WTC11 (cell line): ENCODE results near the gene OR51B5. TPM values are rescaled to one million over a fixed set of nuclear protein-coding genes. Genes with fewer than 3 reads are reported as not detected.

Source experiments
- ATAC-seq: fragments of 200-7000 bp; cut with Tn5 transposase; 2 replicates; pipeline ENCODE4 v1.10.0; 2021; ENCODE audit warnings: mild to moderate bottlenecking, moderate library complexity
- CTCF ChIA-PET: fragments of 300-600 bp; sonication (Branson Sonifier 250); formaldehyde crosslinking; loops from one replicate; lab custom pipeline; 2021; ENCODE audit warnings: antibody characterized with exemption; lab: Charles Lee
- POLR2A ChIA-PET: fragments of 350-600 bp; sonication (Branson Sonifier 250); formaldehyde crosslinking; loops from one replicate; lab custom pipeline; 2021; ENCODE audit warnings: antibody characterized with exemption; lab: Charles Lee
- DNase-seq: peaks from one replicate; pipeline ENCODE4 v3.0.0; 2021; ENCODE audit warnings: low spot score
- H3K27ac Mint-ChIP-seq: 2 replicates; pipeline ENCODE4 v1.8.0; 2021; ENCODE audit warnings: mixed read lengths
- H3K27me3 Mint-ChIP-seq: 2 replicates; pipeline ENCODE4 v1.8.0; 2021; ENCODE audit warnings: low read depth, mild to moderate bottlenecking, moderate library complexity, mixed read lengths
- H3K36me3 Mint-ChIP-seq: 2 replicates; pipeline ENCODE4 v1.8.0; 2021; ENCODE audit warnings: mixed read lengths
- H3K4me1 Mint-ChIP-seq: 2 replicates; pipeline ENCODE4 v1.8.0; 2022; ENCODE audit warnings: mixed read lengths
- H3K4me3 Mint-ChIP-seq: 2 replicates; pipeline ENCODE4 v1.8.0; 2021; ENCODE audit warnings: mild to moderate bottlenecking, moderate library complexity, mixed read lengths
- H3K9me3 Mint-ChIP-seq: 2 replicates; pipeline ENCODE4 v1.8.0; 2021; ENCODE audit warnings: mixed read lengths
- ELF4 ChIP-seq: sonication (generic); formaldehyde crosslinking; IDR thresholded peaks from 2 replicates; pipeline ENCODE4 v1.8.1; 2022; ENCODE audit warnings: low read depth, mild to moderate bottlenecking, moderate library complexity, missing genetic modification reagents
- EMX1 ChIP-seq: fragments of 250-450 bp; sonication (Bioruptor Pico); IDR thresholded peaks from 2 replicates; pipeline ENCODE4 v1.8.0; 2021; ENCODE audit warnings: mild to moderate bottlenecking
- MXD4 ChIP-seq: fragments of 250-450 bp; sonication (Bioruptor Pico); IDR thresholded peaks from 2 replicates; pipeline ENCODE4 v1.8.0; 2021; ENCODE audit warnings: mild to moderate bottlenecking, moderate library complexity, borderline replicate concordance
- MYBL2 ChIP-seq: sonication (generic); formaldehyde crosslinking; IDR thresholded peaks from 2 replicates; pipeline ENCODE4 v1.8.1; 2023; ENCODE audit warnings: mild to moderate bottlenecking, moderate library complexity, missing genetic modification reagents
- NR2C2 ChIP-seq: sonication (generic); formaldehyde crosslinking; IDR thresholded peaks from 2 replicates; pipeline ENCODE4 v1.8.0; 2022; ENCODE audit warnings: mild to moderate bottlenecking, missing genetic modification reagents
- NR3C1 ChIP-seq: sonication (generic); formaldehyde crosslinking; conservative IDR thresholded peaks from 2 replicates; pipeline ENCODE4 v1.8.1; 2023; ENCODE audit warnings: low read depth, mild to moderate bottlenecking, missing genetic modification reagents
- PRRX2 ChIP-seq: fragments of 250-450 bp; sonication (Bioruptor Pico); IDR thresholded peaks from 2 replicates; pipeline ENCODE4 v1.8.0; 2021; ENCODE audit warnings: mild to moderate bottlenecking
- TEAD4 ChIP-seq: sonication (generic); formaldehyde crosslinking; IDR thresholded peaks from 2 replicates; pipeline ENCODE4 v1.8.0; 2022; ENCODE audit warnings: mild to moderate bottlenecking, missing genetic modification reagents
- ZNF138 ChIP-seq: sonication (generic); formaldehyde crosslinking; conservative IDR thresholded peaks from 2 replicates; pipeline ENCODE4 v1.8.1; 2022; ENCODE audit warnings: mild to moderate bottlenecking, moderate library complexity, missing genetic modification reagents
- ZNF317 ChIP-seq: sonication (generic); formaldehyde crosslinking; IDR thresholded peaks from 2 replicates; pipeline ENCODE4 v1.8.1; 2023; ENCODE audit warnings: low read depth, mild to moderate bottlenecking, moderate library complexity, missing genetic modification reagents, borderline replicate concordance
- ZNF396 ChIP-seq: fragments of 250-450 bp; sonication (Bioruptor Pico); IDR thresholded peaks from 2 replicates; pipeline ENCODE4 v1.8.0; 2021; ENCODE audit warnings: mild to moderate bottlenecking, moderate library complexity, borderline replicate concordance
- total RNA-seq: library from RNA; stranded (reverse); gene quantifications from 3 replicates; pipeline ENCODE4 v1.2.3, GENCODE V29; 2021
- TF ChIP-seq, protein P1 (sequence below): fragments of 250-450 bp; sonication (Bioruptor Pico); IDR thresholded peaks from 2 replicates; pipeline ENCODE4 v2.1.2; 2022; ENCODE audit warnings: mild to moderate bottlenecking, moderate library complexity
- TF ChIP-seq, protein P2 (sequence below): fragments of 250-450 bp; sonication (Bioruptor Pico); conservative IDR thresholded peaks from 2 replicates; pipeline ENCODE4 v1.9.0; 2021; ENCODE audit warnings: mild to moderate bottlenecking
- TF ChIP-seq, protein P3 (sequence below): sonication (generic); formaldehyde crosslinking; IDR thresholded peaks from 2 replicates; pipeline ENCODE4 v1.8.0; 2022; ENCODE audit warnings: mild to moderate bottlenecking, missing genetic modification reagents

Gene OR51B5
- total RNA-seq, 1 experiment from 2014 or later, result 0.26 TPM

DNA sequence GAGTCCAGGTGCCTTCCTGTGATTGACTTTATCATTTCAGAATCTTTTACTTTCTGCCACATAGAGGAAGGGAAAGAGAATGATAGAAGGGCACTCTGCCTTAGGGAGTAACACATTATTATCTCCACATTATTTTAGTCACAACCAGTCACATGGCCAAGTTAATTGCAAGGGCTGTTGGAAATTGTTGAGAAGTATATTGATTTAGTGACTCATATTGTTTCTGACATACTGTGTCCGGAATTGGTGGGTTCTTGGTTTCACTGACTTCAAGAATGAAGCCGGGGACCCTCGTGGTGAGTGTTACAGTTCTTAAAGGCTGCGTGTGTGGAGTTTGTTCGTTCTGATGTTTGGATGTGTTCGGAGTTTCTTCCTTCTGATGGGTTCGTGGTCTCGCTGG is 50.3 kb downstream of the OR51B5 start:
- ATAC-seq (no peak), DNase-seq (no peak)
- Mint-ChIP-seq H3K36me3 (no peaks in the 10 kb centered on the region), H3K4me1 (no peaks in the 10 kb centered on the region), H3K9me3 (peaks cover 5% of the 10 kb centered on the region), H3K27me3 (no peaks in the 10 kb centered on the region), H3K4me3 (no peak overlapping the region), H3K27ac (no peak overlapping the region)
- ChIA-PET POLR2A (no interaction called here), CTCF (no interaction called here)
- TF ChIP-seq PRRX2 (CRISPR knock-in tag) (no peak), NR2C2 (no peak), TEAD4 (no peak), ZNF317 (CRISPR knock-in tag) (no peak), ZNF138 (CRISPR knock-in tag) (no peak), NR3C1 (CRISPR knock-in tag) (no peak), ZNF396 (CRISPR knock-in tag) (no peak), EMX1 (CRISPR knock-in tag) (no peak), ELF4 (CRISPR knock-in tag) (no peak), MXD4 (no peak), MYBL2 (CRISPR knock-in tag) (no peak)
- TF ChIP-seq, protein P1, sequence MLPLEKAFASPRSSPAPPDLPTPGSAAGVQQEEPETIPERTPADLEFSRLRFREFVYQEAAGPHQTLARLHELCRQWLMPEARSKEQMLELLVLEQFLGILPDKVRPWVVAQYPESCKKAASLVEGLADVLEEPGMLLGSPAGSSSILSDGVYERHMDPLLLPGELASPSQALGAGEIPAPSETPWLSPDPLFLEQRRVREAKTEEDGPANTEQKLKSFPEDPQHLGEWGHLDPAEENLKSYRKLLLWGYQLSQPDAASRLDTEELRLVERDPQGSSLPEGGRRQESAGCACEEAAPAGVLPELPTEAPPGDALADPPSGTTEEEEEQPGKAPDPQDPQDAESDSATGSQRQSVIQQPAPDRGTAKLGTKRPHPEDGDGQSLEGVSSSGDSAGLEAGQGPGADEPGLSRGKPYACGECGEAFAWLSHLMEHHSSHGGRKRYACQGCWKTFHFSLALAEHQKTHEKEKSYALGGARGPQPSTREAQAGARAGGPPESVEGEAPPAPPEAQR (CRISPR knock-in tag), result no peak
- TF ChIP-seq, protein P2, sequence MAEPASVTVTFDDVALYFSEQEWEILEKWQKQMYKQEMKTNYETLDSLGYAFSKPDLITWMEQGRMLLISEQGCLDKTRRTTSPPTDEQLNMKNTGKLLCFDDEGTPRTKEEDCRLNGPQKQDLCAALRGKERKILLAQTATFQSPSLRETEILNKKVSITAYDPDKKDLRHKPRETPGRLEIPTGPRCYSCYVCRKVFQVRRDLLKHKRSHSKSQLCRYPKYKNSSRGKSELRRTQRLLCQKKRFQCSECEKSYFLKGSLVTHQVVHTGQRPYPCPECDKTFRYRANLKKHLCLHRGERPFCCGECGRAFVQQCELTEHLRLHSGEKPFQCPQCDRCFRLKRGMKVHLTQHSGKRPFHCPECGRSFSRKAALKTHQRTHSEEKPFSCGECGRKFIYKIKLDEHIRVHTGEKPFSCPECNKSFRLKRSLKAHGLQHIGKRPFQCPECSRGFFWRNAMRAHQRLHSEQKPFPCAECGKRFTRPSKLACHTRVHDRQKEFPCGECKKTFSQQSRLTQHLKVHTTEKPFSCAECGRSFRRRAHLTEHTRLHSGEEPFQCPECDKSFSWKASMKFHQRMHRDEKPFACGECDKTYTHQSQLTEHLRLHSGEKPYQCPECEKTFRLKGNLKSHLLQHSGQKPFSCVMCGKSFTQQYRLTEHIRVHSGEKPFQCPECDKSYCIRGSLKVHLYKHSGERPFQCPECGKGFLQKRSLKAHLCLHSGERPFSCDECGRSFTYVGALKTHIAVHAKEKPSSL, result no peak
- TF ChIP-seq, protein P3, sequence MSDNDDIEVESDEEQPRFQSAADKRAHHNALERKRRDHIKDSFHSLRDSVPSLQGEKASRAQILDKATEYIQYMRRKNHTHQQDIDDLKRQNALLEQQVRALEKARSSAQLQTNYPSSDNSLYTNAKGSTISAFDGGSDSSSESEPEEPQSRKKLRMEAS (CRISPR knock-in tag), result no peak

Other genes starting within 250 kb of the OR51B5 start
- gene OR52A5, start 205.2 kb downstream of the OR51B5 start, total RNA-seq, result 0.07 to 0.11 TPM in 2 of 3 replicates, not detected in the other
- 3.7 to 5.4 TPM (median 4.4 TPM) in 3 replicates for gene OR52A1, start 188.8 kb downstream of the OR51B5 start, total RNA-seq
- gene OR51V1, start 142.8 kb downstream of the OR51B5 start, total RNA-seq, result not detected in 3 replicates
- 0.34 TPM in 1 of 3 replicates, not detected in the others for gene HBB, start 116.5 kb downstream of the OR51B5 start, total RNA-seq
- gene HBD, start 109.0 kb downstream of the OR51B5 start, total RNA-seq, result not detected in 3 replicates
- gene HBG1, start 93.7 kb downstream of the OR51B5 start, total RNA-seq, result 1.5 to 3.4 TPM (median 2.7 TPM) in 3 replicates
- gene HBG2, start 88.7 kb downstream of the OR51B5 start, total RNA-seq, result 5.1 to 8.7 TPM (median 6.5 TPM) in 3 replicates
- 1.5 to 3.1 TPM (median 1.7 TPM) in 3 replicates for gene HBE1, start 73.6 kb downstream of the OR51B5 start, total RNA-seq
- not detected in 3 replicates for gene OR51B4, start 41.6 kb downstream of the OR51B5 start, total RNA-seq
- gene OR51B2, start 19.2 kb downstream of the OR51B5 start, total RNA-seq, result not detected in 3 replicates
- not detected in 3 replicates for gene OR51B6, start 8.0 kb upstream of the OR51B5 start, total RNA-seq
- 0.05 TPM in 1 of 3 replicates, not detected in the others for gene OR51M1, start 40.3 kb upstream of the OR51B5 start, total RNA-seq
- not detected in 3 replicates for gene OR51Q1, start 78.6 kb upstream of the OR51B5 start, total RNA-seq
- not detected in 3 replicates for gene OR51I1, start 98.0 kb upstream of the OR51B5 start, total RNA-seq
- gene OR51I2, start 105.8 kb upstream of the OR51B5 start, total RNA-seq, result not detected in 3 replicates
- not detected in 3 replicates for gene OR52D1, start 145.2 kb upstream of the OR51B5 start, total RNA-seq
- not detected in 3 replicates for gene UBQLN3, start 166.4 kb upstream of the OR51B5 start, total RNA-seq
- 0.14 to 0.24 TPM in 2 of 3 replicates, not detected in the other for gene UBQLNL, start 173.2 kb upstream of the OR51B5 start, total RNA-seq
- not detected in 3 replicates for gene OR52H1, start 205.0 kb upstream of the OR51B5 start, total RNA-seq
- not detected in 3 replicates for gene OR52B6, start 237.4 kb upstream of the OR51B5 start, total RNA-seq